ENCODE results near the gene TNS1.
A peak's percentile ranks its signal among the peaks of the same experiment; 100 is the strongest.

TNS1 gene

GRCh38 chr2:217784996-217785543, 217.7 kb downstream of the TNS1 start:
- no peak for DNase-seq (ENCODE audit: low read depth)

- DNase-seq (ENCODE audit: low read depth) = no peak
Measured at GRCh38 chr2:217783243-217783642, 219.6 kb downstream of the TNS1 start.

GRCh38 chr2:217777906-217778305, 224.9 kb downstream of the TNS1 start:
- no peak for DNase-seq (ENCODE audit: low read depth)

- no peak for DNase-seq (ENCODE audit: low read depth)
Measured at GRCh38 chr2:217776631-217777030, 226.2 kb downstream of the TNS1 start.

- DNase-seq (ENCODE audit: low read depth) = peak; percentile 20
Measured at GRCh38 chr2:217775920-217776503, 226.8 kb downstream of the TNS1 start.

GRCh38 chr2:217774232-217774631, 228.6 kb downstream of the TNS1 start:
- DNase-seq (ENCODE audit: low read depth) = no peak

- DNase-seq (ENCODE audit: low read depth) = no peak
Measured at GRCh38 chr2:217773539-217773938, 229.3 kb downstream of the TNS1 start.

- DNase-seq (ENCODE audit: low read depth) = no peak
Measured at GRCh38 chr2:217766356-217766755, 236.4 kb downstream of the TNS1 start.

GRCh38 chr2:217761645-217762277, 241.0 kb downstream of the TNS1 start:
- DNase-seq (ENCODE audit: low read depth) = no peak

GRCh38 chr2:217759991-217760390, 242.8 kb downstream of the TNS1 start:
- DNase-seq (ENCODE audit: low read depth) = no peak

- DNase-seq (ENCODE audit: low read depth) = no peak
Measured at GRCh38 chr2:217757108-217757463, 245.7 kb downstream of the TNS1 start.

GRCh38 chr2:217756375-217757107, 246.3 kb downstream of the TNS1 start:
- DNase-seq (ENCODE audit: low read depth) = no peak

GRCh38 chr2:217755027-217755745, 247.6 kb downstream of the TNS1 start:
- DNase-seq (ENCODE audit: low read depth) = no peak

- no peak for DNase-seq (ENCODE audit: low read depth)
Measured at GRCh38 chr2:217753460-217754200, 249.2 kb downstream of the TNS1 start.

- no peak for DNase-seq (ENCODE audit: low read depth)
Measured at GRCh38 chr2:217752714-217753459, 249.9 kb downstream of the TNS1 start.

GRCh38 chr2:217751952-217752351, 250.8 kb downstream of the TNS1 start:
- DNase-seq (ENCODE audit: low read depth) = no peak

GRCh38 chr2:217751192-217751591, 251.6 kb downstream of the TNS1 start:
- DNase-seq (ENCODE audit: low read depth) = no peak

Data from GM04503 (cell line).